Liver (tissue), 3 donors: ENCODE measurements around the gene AMMECR1.

Experiments used
- ATF3 ChIP-seq: IDR thresholded peaks from 2 replicates; pipeline ENCODE4 v1.6.1; 2016; ENCODE audit warnings: antibody characterized with exemption
- CTCF ChIP-seq: fragments of 150-350 bp; IDR thresholded peaks from 2 replicates; pipeline ENCODE4 v1.5.1; 2017; ENCODE audit warnings: improper control_type of control experiment, low read depth, low read length; ENCODE audit not compliant: missing input control
- GABPA ChIP-seq, 2 donors: IDR thresholded peaks in 1 of 2; conservative IDR thresholded peaks in 1 of 2; 2 replicates each; pipeline ENCODE4 v1.6.1; 2016; ENCODE audit warnings: antibody characterized with exemption in 2 of 2, mild to moderate bottlenecking in 1 of 2, moderate library complexity in 1 of 2
- MAX ChIP-seq: IDR thresholded peaks from 2 replicates; pipeline ENCODE4 v1.6.1; 2016; ENCODE audit warnings: antibody characterized with exemption
- RAD21 ChIP-seq, 2 donors: IDR thresholded peaks; 2 replicates each; pipeline ENCODE4 v1.6.1; 2016; ENCODE audit warnings: antibody characterized with exemption in 2 of 2, mild to moderate bottlenecking in 2 of 2
- REST ChIP-seq: IDR thresholded peaks from 2 replicates; pipeline ENCODE4 v1.6.1; 2016; ENCODE audit warnings: antibody characterized with exemption, mild to moderate bottlenecking
- TAF1 ChIP-seq: conservative IDR thresholded peaks from 2 replicates; pipeline ENCODE4 v1.6.1; 2016; ENCODE audit warnings: antibody characterized with exemption, mild to moderate bottlenecking
- donor health status: healthy.
- donor health status: healthy.

- TF ChIP-seq REST (no peak), MAX (no peak), CTCF (no peak), TAF1 (no peak), ATF3 (no peak), GABPA (IDR thresholded peaks at IDR 0.05 in 1 of 2, conservative IDR thresholded peaks at IDR 0.05 in 1 of 2) (no peak), RAD21 (IDR thresholded peaks at IDR 0.05) (no peak)
Measured at GRCh38 chrX:110327336-110327735, 9.5 kb upstream of the AMMECR1 start.
